KMS-11 (cell line): ENCODE measurements around the gene SERPINB10.

Source experiments
- H2AFZ ChIP-seq: fragments of 200-600 bp; sonication (generic); 2 replicates; pipeline ENCODE4 v1.6.1; 2016; ENCODE audit warnings: antibody characterized with exemption, mixed run types, low read depth
- H3K27ac ChIP-seq: fragments of 200-600 bp; sonication (generic); 2 replicates; pipeline ENCODE4 v1.6.1; 2016; ENCODE audit warnings: mild to moderate bottlenecking, mixed run types
- H3K27me3 ChIP-seq: fragments of 200-600 bp; sonication (generic); 2 replicates; pipeline ENCODE4 v1.6.1; 2017; ENCODE audit warnings: mild to moderate bottlenecking, low read depth, mixed run types, moderate library complexity; ENCODE audit not compliant: insufficient read depth
- H3K36me3 ChIP-seq: fragments of 200-600 bp; sonication (generic); 2 replicates; pipeline ENCODE4 v1.6.1; 2017; ENCODE audit warnings: mild to moderate bottlenecking, mixed run types; ENCODE audit not compliant: insufficient read depth
- H3K4me1 ChIP-seq: fragments of 200-600 bp; sonication (generic); 2 replicates; pipeline ENCODE4 v1.6.1; 2016; ENCODE audit warnings: mild to moderate bottlenecking, low read depth, mixed run types; ENCODE audit not compliant: poor library complexity, severe bottlenecking
- H3K4me2 ChIP-seq: fragments of 200-600 bp; sonication (generic); 2 replicates; pipeline ENCODE4 v1.7.0; 2016; ENCODE audit warnings: mild to moderate bottlenecking, mixed run types
- H3K4me3 ChIP-seq: fragments of 200-600 bp; sonication (generic); IDR thresholded peaks from 2 replicates; pipeline ENCODE4 v1.6.1; 2017; ENCODE audit warnings: low read depth, low read length, mixed read lengths; ENCODE audit not compliant: insufficient read depth
- H3K79me2 ChIP-seq: fragments of 200-600 bp; sonication (generic); 2 replicates; pipeline ENCODE4 v1.6.1; 2016; ENCODE audit warnings: low read depth, mixed run types; ENCODE audit not compliant: insufficient read depth
- H3K9ac ChIP-seq: fragments of 200-600 bp; sonication (generic); 2 replicates; pipeline ENCODE4 v1.6.1; 2016; ENCODE audit warnings: mild to moderate bottlenecking, mixed run types
- H4K20me1 ChIP-seq: fragments of 200-600 bp; sonication (generic); 2 replicates; pipeline ENCODE4 v1.6.1; 2016; ENCODE audit warnings: mild to moderate bottlenecking, mixed run types; ENCODE audit not compliant: insufficient read depth
- TF ChIP-seq, protein P1 (sequence below): fragments of 200-600 bp; sonication (generic); conservative IDR thresholded peaks from 2 replicates; pipeline ENCODE4 v1.6.1; 2017; ENCODE audit warnings: low read depth, mild to moderate bottlenecking, antibody characterized with exemption, low read length, moderate library complexity, mixed read lengths

SERPINB10 gene

GRCh38 chr18:63881851-63882250 lies 25.9 kb upstream of the SERPINB10 start:
- no peaks in the 10 kb centered on the region for H3K79me2 ChIP-seq
- no peaks in the 10 kb centered on the region for H3K27me3 ChIP-seq
- no peak overlapping the region for H3K4me3 ChIP-seq
- no peak overlapping the region for H3K9ac ChIP-seq
- TF ChIP-seq, protein P1, sequence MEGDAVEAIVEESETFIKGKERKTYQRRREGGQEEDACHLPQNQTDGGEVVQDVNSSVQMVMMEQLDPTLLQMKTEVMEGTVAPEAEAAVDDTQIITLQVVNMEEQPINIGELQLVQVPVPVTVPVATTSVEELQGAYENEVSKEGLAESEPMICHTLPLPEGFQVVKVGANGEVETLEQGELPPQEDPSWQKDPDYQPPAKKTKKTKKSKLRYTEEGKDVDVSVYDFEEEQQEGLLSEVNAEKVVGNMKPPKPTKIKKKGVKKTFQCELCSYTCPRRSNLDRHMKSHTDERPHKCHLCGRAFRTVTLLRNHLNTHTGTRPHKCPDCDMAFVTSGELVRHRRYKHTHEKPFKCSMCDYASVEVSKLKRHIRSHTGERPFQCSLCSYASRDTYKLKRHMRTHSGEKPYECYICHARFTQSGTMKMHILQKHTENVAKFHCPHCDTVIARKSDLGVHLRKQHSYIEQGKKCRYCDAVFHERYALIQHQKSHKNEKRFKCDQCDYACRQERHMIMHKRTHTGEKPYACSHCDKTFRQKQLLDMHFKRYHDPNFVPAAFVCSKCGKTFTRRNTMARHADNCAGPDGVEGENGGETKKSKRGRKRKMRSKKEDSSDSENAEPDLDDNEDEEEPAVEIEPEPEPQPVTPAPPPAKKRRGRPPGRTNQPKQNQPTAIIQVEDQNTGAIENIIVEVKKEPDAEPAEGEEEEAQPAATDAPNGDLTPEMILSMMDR, result no peak
- no peaks in the 10 kb centered on the region for H4K20me1 ChIP-seq
- H3K36me3 ChIP-seq, result no peaks in the 10 kb centered on the region
- no peaks in the 10 kb centered on the region for H3K4me1 ChIP-seq
- H3K4me2 ChIP-seq, result no peak overlapping the region
- no peak overlapping the region for H2AFZ ChIP-seq
- H3K27ac ChIP-seq, result no peak overlapping the region

DNA sequence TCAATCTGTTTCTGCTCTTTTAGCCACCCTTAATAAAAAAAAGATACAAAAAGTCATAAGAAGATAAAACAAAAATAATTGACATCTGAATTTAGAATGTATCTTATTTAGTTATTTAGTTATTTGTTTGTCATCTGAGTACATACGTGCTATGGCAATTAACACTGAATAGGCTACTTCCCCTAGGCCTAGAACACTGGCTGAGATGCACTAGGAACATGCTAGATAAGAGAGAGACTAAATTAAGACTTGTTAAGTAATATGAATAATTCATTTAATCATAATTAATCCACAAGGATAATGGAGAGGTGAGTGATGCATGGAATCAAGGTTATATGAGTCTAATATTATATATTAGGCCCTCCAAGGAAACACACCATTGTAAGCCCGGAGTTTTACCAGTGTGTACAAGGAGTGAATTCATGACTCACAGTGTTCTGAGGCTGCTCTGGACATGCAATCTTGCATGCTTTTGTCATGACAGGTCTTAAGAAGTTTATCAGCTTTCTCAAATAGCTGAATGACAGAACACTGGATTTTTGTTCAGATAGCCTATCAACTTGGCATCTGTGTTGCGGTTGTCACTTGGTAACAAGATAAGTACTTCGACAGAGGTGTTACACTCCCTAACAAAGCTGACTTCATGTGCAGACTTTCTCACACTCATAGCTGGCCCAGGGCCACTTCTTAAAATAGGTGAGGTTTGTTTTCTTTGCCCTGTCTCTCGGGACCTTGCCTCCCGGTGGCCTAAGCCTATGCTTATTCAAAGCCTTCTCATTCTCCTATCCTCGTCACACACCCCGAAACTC lies 25.2 kb upstream of the SERPINB10 start:
- no peaks in the 10 kb centered on the region for H3K4me1 ChIP-seq
- H2AFZ ChIP-seq, result no peak overlapping the region
- H4K20me1 ChIP-seq, result no peaks in the 10 kb centered on the region
- no peak overlapping the region for H3K9ac ChIP-seq
- H3K4me3 ChIP-seq, result no peak overlapping the region
- H3K36me3 ChIP-seq, result no peaks in the 10 kb centered on the region
- no peaks in the 10 kb centered on the region for H3K27me3 ChIP-seq
- no peak overlapping the region for H3K27ac ChIP-seq
- H3K79me2 ChIP-seq, result no peaks in the 10 kb centered on the region
- no peak overlapping the region for H3K4me2 ChIP-seq
- TF ChIP-seq, protein P1, result no peak

GRCh38 chr18:63883617-63884016 lies 24.1 kb upstream of the SERPINB10 start:
- no peak overlapping the region for H3K27ac ChIP-seq
- H3K9ac ChIP-seq, result no peak overlapping the region
- H3K4me3 ChIP-seq, result no peak overlapping the region
- no peaks in the 10 kb centered on the region for H3K4me1 ChIP-seq
- H2AFZ ChIP-seq, result no peak overlapping the region
- no peaks in the 10 kb centered on the region for H4K20me1 ChIP-seq
- no peaks in the 10 kb centered on the region for H3K79me2 ChIP-seq
- no peaks in the 10 kb centered on the region for H3K36me3 ChIP-seq
- TF ChIP-seq, protein P1, result no peak
- H3K4me2 ChIP-seq, result no peak overlapping the region
- H3K27me3 ChIP-seq, result no peaks in the 10 kb centered on the region

DNA sequence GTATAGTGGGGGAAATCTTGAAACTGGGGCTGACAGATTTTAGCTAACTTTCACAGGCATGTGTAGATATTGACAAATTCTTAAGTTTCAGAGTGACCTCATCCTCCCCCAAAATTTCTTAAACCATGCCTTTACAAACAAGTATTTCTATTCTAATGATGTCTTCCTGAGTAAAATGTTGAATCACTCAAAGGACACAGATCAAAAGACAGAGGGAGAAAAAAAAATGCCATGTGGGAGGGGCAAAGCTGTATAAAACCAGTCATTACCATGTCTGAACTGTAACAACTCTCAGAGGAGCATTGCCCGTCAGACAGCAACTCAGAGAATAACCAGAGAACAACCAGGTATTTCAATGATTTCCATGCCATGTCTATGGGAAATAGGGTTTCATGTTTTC lies 20.3 kb upstream of the SERPINB10 start, which contains the start of gene SERPINB2:
Gene SERPINB2, plus strand, starts transcription at position 282 of the 400 bp plus-strand sequence. CDS start 3,740 bp downstream, outside the sequence.
- Histone ChIP-seq H3K4me3 (no peak within 1 kb of the TSS), H4K20me1 (no peaks in the 10 kb centered on the region), H3K9ac (no peak within 1 kb of the TSS), H3K27me3 (no peaks in the 10 kb centered on the region), H3K4me1 (no peaks in the 10 kb centered on the region), H3K79me2 (no peaks in the 10 kb centered on the region), H2AFZ (no peak within 1 kb of the TSS), H3K4me2 (no peak within 1 kb of the TSS), H3K36me3 (no peaks in the 10 kb centered on the region), H3K27ac (no peak within 1 kb of the TSS)
- TF ChIP-seq, protein P1, result no peak
